HuH-7 (cell line): ENCODE results near the gene STMN1.
"Not testable (repeated sequence)": the region's sequence is repeated elsewhere in the genome, so short reads cannot be mapped to it uniquely, and the experiment has no call there.

Experiments
- DNase-seq: peaks from one replicate; pipeline ENCODE4 v3.0.0; 2011; ENCODE audit warnings: low spot score

The STMN1 gene

GRCh38 chr1:25905680-25906643 lies at the start of gene STMN1:
Gene STMN1 (minus strand): TSS chr1:25906419. CDS start chr1:25904676, 1,743 bp downstream.
- peak; percentile 81 for DNase-seq

- DNase-seq: no peak
These were observed 49.3 kb upstream of the STMN1 start for GRCh38 chr1:25955553-25955952.

GRCh38 chr1:25954282-25954938 lies 48.2 kb upstream of the STMN1 start:
- no peak for DNase-seq

DNA sequence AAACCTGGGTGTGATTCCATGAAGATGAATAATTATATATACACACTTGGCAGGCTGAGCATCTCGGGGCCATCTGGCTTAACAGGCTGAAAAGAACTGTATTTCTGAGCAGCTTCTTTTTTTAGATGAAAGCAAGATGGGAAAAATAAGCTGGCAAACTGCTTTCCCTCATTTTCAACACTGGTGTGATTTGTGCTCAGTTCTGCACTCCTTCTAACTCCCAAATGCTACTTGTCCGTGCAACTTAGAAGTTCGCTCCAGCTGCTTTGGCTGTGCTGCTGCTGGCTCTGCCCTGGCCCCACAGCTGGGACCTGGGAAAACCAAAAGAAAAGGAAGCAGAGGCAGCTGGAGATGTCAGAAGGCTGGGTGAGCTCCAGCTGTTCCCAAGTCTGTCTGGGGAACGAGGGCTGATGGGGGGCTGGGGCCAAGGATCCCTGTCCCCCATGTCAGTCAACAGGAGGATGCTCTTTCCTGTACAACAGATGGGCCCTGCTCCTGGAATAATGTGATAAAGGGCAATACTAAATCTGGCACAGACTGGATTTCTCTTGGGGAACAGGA lies 46.7 kb upstream of the STMN1 start:
- no peak for DNase-seq

DNA sequence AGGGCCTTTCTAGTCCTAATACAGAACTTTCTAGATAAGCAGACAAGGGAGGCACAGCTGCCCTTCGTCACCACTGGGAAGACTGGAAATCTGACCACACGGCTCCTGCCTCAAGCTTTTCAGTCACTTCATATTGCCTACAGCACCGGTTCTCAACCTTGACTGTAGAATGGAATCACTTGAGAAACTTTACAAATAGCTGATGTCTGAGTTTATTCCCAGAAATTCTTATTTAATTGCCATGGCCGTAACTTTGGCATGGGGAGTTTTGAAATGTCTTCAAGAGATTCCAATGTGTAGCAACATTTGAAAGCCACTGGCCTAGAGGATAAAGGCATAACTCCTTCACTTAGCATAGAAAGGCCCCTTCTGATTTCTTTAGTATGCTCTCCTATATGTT lies 42.4 kb upstream of the STMN1 start:
- no peak for DNase-seq

- DNase-seq: no peak
These were observed 40.8 kb upstream of the STMN1 start for GRCh38 chr1:25947027-25947426.

GRCh38 chr1:25945761-25946160 lies 39.5 kb upstream of the STMN1 start:
- DNase-seq: no peak

GRCh38 chr1:25944986-25945385 lies 38.8 kb upstream of the STMN1 start:
- DNase-seq: peak; percentile 51

- DNase-seq: not testable (repeated sequence)
These were observed 37.3 kb upstream of the STMN1 start for GRCh38 chr1:25943511-25943910.

DNA sequence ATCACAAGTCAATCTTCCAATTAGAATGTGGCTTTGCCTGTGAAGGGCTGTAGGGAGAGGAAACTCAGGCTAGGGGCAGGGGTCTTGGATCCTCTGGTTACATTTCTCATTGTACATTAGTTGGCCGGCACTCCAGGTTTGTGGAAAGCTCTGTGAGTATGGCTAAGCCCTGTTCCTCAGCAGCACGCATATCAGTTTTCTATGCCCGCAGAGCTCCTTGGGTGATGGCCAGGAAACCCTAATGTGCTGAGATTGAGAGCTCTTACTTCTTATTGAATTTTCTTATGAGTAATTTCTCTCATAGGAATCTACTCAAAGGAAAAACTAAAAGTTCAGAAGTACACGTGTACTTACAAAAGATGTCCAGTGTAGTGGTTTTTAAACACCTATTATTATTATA lies 30.7 kb upstream of the STMN1 start:
- no peak for DNase-seq

- DNase-seq: no peak
These were observed 27.5 kb upstream of the STMN1 start for GRCh38 chr1:25933479-25934365.

DNA sequence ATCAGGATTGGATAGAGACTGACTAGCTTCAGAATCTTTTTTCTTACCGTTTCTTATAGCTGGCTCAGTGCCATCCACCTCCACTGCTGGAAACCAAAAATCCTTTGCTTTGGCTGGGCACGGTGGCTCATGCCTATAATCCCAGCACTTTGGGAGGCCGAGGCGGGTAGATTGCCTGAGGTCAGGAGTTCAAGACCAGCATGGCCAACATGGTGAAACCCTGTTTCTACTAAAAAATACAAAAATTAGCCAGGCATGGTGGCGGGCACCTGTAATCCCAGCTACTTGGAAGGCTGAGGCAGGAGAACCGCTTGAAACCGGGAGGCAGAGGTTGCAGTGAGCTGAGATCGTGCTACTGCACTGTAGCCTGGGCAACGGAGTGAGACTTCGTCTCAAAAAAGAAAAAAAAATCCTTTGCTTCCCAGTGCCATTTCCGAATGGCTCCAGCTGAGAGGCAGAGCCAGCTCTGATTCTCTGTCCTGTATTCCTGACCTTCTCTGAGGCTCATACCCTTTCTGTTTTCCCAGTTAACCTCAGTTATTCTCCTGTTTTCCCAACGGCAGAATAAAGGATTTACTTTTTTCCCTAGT lies 26.7 kb upstream of the STMN1 start:
- DNase-seq: not testable (repeated sequence)

DNA sequence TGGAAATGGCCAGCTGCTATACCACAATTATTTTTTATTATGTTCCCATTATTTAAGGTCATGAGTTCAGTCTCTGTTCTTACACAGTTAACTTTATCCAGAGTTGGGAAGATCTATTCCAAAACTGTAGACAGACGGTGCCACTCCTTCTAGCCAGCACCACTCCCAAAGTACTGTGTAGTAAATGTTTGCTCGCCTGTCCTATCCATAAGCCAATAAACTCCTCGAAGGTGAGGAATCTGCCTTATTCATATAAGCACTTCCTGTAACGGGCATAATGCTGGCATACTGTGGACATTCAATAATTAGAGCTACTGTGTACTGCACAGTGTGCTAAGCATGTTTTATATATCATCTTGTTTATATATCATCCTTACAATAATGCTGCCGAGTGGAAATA lies 26.1 kb upstream of the STMN1 start:
- DNase-seq: no peak

GRCh38 chr1:25929016-25929415 lies 22.8 kb upstream of the STMN1 start:
- no peak for DNase-seq

DNA sequence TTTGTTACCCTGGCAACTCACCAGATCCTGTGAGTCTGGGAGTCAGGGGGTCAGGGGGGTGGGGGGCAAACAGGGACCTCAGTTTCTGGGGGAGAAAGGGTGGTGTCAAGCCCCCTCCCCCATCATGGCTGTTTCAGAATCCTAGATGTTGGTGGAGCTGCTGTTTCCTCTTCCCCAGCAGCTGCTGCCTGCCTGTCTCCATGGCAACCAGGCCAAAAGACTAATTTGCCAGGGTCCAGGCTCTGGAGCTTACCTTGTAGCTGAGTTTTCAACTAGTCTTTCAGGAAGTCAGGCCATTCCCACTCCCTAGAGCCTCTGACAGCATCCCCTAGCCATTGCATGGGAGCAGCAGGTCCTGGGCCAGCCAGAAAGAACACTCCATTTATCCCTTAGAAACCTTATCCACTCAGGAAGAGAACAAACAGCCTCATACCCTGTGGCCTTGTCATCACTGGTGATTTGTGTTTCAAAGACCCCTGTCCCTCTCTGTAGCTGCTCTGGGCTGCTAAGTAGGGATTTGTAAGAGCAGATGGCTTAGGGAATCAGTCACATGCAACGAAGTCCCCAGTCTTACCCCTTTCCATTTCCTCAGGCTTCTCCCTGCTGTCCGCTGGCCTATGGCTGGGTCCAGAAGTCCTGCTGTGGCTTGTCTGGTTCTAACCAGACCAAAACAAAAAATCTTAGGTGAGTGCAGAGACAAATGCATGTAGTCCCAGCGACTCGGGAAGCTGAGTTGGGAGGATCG lies 21.5 kb upstream of the STMN1 start:
- no peak for DNase-seq

GRCh38 chr1:25926731-25927496 lies 20.7 kb upstream of the STMN1 start:
- no peak for DNase-seq

GRCh38 chr1:25924454-25924853 lies 18.2 kb upstream of the STMN1 start:
- DNase-seq: no peak

GRCh38 chr1:25922971-25923552 lies 16.8 kb upstream of the STMN1 start:
- DNase-seq: peak; percentile 41
